Astrocyte (in vitro differentiated cells and primary cell): Measurements from ENCODE around the gene ELMOD1. TPM values are rescaled to one million over a fixed set of nuclear protein-coding genes. Genes with fewer than 3 reads are reported as not detected.

Experiments used
- DNase-seq: peaks from one replicate; pipeline ENCODE4 v3.0.0-alpha.2; 2010; ENCODE audit warnings: low read depth
- FAIRE-seq: peaks from 2 replicates; lab custom pipeline; 2011; peaks lifted over from hg19 to GRCh38; lab: Jason Lieb, UNC
- H2AFZ ChIP-seq: 2 replicates; pipeline ENCODE4 v1.6.0; 2012; ENCODE audit warnings: low read depth, low read length, inconsistent platforms
- H3K27ac ChIP-seq: 2 replicates; pipeline ENCODE4 v1.5.1; 2011; ENCODE audit warnings: low read depth, low read length, inconsistent platforms
- H3K27me3 ChIP-seq: 2 replicates; pipeline ENCODE4 v1.6.0; 2011; ENCODE audit warnings: low read length, inconsistent platforms; ENCODE audit not compliant: insufficient read depth
- H3K36me3 ChIP-seq: 2 replicates; pipeline ENCODE4 v1.5.1; 2011; ENCODE audit warnings: low read length, inconsistent platforms; ENCODE audit not compliant: insufficient read depth
- H3K4me1 ChIP-seq: 2 replicates; pipeline ENCODE4 v1.5.1; 2011; ENCODE audit warnings: low read length, inconsistent platforms; ENCODE audit not compliant: insufficient read depth
- H3K4me2 ChIP-seq: 2 replicates; pipeline ENCODE4 v1.6.0; 2012; ENCODE audit warnings: low read length, inconsistent platforms
- H3K4me3 ChIP-seq: 2 replicates; pipeline ENCODE4 v1.5.1; 2011; ENCODE audit warnings: low read depth, mild to moderate bottlenecking, low read length, inconsistent platforms; ENCODE audit not compliant: insufficient read depth
- H3K79me2 ChIP-seq: 2 replicates; pipeline ENCODE4 v1.6.0; 2012; ENCODE audit warnings: mild to moderate bottlenecking, low read length, inconsistent platforms; ENCODE audit not compliant: insufficient read depth
- H3K9ac ChIP-seq: 2 replicates; pipeline ENCODE4 v1.6.0; 2012; ENCODE audit warnings: mild to moderate bottlenecking, low read length, inconsistent platforms
- H3K9me3 ChIP-seq: 2 replicates; pipeline ENCODE4 v1.5.1; 2012; ENCODE audit warnings: low read depth, mild to moderate bottlenecking, low read length, inconsistent platforms; ENCODE audit not compliant: insufficient read depth
- H4K20me1 ChIP-seq: 2 replicates; pipeline ENCODE4 v1.6.0; 2012; ENCODE audit warnings: low read length, inconsistent platforms; ENCODE audit not compliant: insufficient read depth
- H3K27ac Mint-ChIP-seq: one replicate; pipeline ENCODE4 v1.8.0; 2021; ENCODE audit warnings: mild to moderate bottlenecking, mixed read lengths; ENCODE audit not compliant: unreplicated experiment
- H3K27me3 Mint-ChIP-seq: one replicate; pipeline ENCODE4 v1.8.0; 2021; ENCODE audit warnings: low read depth, mixed read lengths; ENCODE audit not compliant: unreplicated experiment
- H3K36me3 Mint-ChIP-seq: one replicate; pipeline ENCODE4 v1.8.0; 2021; ENCODE audit warnings: low read depth, mixed read lengths; ENCODE audit not compliant: unreplicated experiment
- H3K4me1 Mint-ChIP-seq: one replicate; pipeline ENCODE4 v1.8.0; 2021; ENCODE audit warnings: low read depth, mixed read lengths; ENCODE audit not compliant: unreplicated experiment
- H3K4me3 Mint-ChIP-seq: one replicate; pipeline ENCODE4 v1.8.0; 2021; ENCODE audit warnings: mild to moderate bottlenecking, moderate library complexity, mixed read lengths; ENCODE audit not compliant: unreplicated experiment
- H3K9me3 Mint-ChIP-seq: one replicate; pipeline ENCODE4 v1.8.0; 2021; ENCODE audit warnings: mild to moderate bottlenecking, mixed read lengths; ENCODE audit not compliant: unreplicated experiment
- EZH2 ChIP-seq: IDR thresholded peaks from 2 replicates; pipeline ENCODE4 v1.6.1; 2012; ENCODE audit warnings: mild to moderate bottlenecking, low read length, inconsistent platforms; ENCODE audit not compliant: insufficient read depth
- total RNA-seq: library from RNA; stranded (reverse); gene quantifications from 2 replicates; pipeline ENCODE4 v1.2.1, GENCODE V29; 2021
- TF ChIP-seq, protein P1 (sequence below): IDR thresholded peaks from 2 replicates; pipeline ENCODE4 v1.5.1; 2011; ENCODE audit warnings: low read depth, mild to moderate bottlenecking, inconsistent platforms, low read length, moderate library complexity; ENCODE audit not compliant: insufficient read depth

The ELMOD1 gene
- total RNA-seq, 1 donor from 2014 or later: 0.52 TPM

GRCh38 chr11:107547961-107548360 is 43.0 kb upstream of the ELMOD1 start:
- Mint-ChIP-seq H3K27ac (no peak overlapping the region), H3K27me3 (no peaks in the 10 kb centered on the region), H3K4me1 (peaks cover 14% of the 10 kb centered on the region), H3K9me3 (no peaks in the 10 kb centered on the region), H3K36me3 (no peaks in the 10 kb centered on the region), H3K4me3 (no peak overlapping the region)
- DNase-seq (no peak), FAIRE-seq (no peak)
- H3K79me2 ChIP-seq: no peaks in the 10 kb centered on the region
- no peaks in the 10 kb centered on the region for H3K27me3 ChIP-seq
- H3K4me2 ChIP-seq: no peak overlapping the region
- H3K9ac ChIP-seq: no peak overlapping the region
- H4K20me1 ChIP-seq: no peaks in the 10 kb centered on the region
- H3K4me1 ChIP-seq: peaks cover 21% of the 10 kb centered on the region
- peaks cover 20% of the 10 kb centered on the region for H3K36me3 ChIP-seq
- no peak overlapping the region for H3K4me3 ChIP-seq
- H3K27ac ChIP-seq: no peak overlapping the region
- no peak for TF ChIP-seq EZH2
- TF ChIP-seq, protein P1, sequence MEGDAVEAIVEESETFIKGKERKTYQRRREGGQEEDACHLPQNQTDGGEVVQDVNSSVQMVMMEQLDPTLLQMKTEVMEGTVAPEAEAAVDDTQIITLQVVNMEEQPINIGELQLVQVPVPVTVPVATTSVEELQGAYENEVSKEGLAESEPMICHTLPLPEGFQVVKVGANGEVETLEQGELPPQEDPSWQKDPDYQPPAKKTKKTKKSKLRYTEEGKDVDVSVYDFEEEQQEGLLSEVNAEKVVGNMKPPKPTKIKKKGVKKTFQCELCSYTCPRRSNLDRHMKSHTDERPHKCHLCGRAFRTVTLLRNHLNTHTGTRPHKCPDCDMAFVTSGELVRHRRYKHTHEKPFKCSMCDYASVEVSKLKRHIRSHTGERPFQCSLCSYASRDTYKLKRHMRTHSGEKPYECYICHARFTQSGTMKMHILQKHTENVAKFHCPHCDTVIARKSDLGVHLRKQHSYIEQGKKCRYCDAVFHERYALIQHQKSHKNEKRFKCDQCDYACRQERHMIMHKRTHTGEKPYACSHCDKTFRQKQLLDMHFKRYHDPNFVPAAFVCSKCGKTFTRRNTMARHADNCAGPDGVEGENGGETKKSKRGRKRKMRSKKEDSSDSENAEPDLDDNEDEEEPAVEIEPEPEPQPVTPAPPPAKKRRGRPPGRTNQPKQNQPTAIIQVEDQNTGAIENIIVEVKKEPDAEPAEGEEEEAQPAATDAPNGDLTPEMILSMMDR: no peak
- H3K9me3 ChIP-seq: no peaks in the 10 kb centered on the region
- no peak overlapping the region for H2AFZ ChIP-seq

- no peaks in the 10 kb centered on the region for H4K20me1 ChIP-seq
- H3K4me1 ChIP-seq: peaks cover 17% of the 10 kb centered on the region
- Mint-ChIP-seq H3K9me3 (no peaks in the 10 kb centered on the region), H3K27ac (no peak overlapping the region), H3K27me3 (no peaks in the 10 kb centered on the region), H3K4me3 (no peak overlapping the region), H3K4me1 (peaks cover 11% of the 10 kb centered on the region), H3K36me3 (no peaks in the 10 kb centered on the region)
- H3K27ac ChIP-seq: no peak overlapping the region
- H3K9ac ChIP-seq: no peak overlapping the region
- no peak overlapping the region for H3K4me2 ChIP-seq
- H3K79me2 ChIP-seq: no peaks in the 10 kb centered on the region
- peak; percentile 43 for FAIRE-seq
- H3K9me3 ChIP-seq: no peaks in the 10 kb centered on the region
- no peaks in the 10 kb centered on the region for H3K27me3 ChIP-seq
- no peak overlapping the region for H2AFZ ChIP-seq
- no peak for DNase-seq
- TF ChIP-seq, protein P1: peak; percentile 95
- TF ChIP-seq EZH2: no peak
- H3K4me3 ChIP-seq: no peak overlapping the region
- H3K36me3 ChIP-seq: peaks cover 26% of the 10 kb centered on the region
These were observed 41.5 kb upstream of the ELMOD1 start for GRCh38 chr11:107549253-107549953.

DNA sequence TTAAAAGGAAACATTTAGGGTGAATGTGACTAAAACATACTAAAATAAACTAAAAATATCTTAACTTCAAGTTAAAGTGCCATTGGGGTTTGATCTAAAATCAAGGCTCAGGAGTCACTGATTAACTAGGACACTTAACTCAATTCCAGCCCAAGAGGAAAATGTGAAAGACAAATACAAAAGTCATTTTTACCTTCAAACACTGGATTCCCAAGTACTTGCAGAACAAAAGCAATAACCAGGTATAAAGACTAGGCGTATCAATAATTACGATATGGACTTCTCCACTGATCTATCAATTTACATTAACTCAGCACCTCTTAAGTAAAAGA is 41.0 kb upstream of the ELMOD1 start:
- Histone ChIP-seq H3K4me1 (peaks cover 12% of the 10 kb centered on the region), H3K27me3 (no peaks in the 10 kb centered on the region), H4K20me1 (no peaks in the 10 kb centered on the region), H3K79me2 (no peaks in the 10 kb centered on the region), H3K27ac (no peak overlapping the region), H3K9me3 (no peaks in the 10 kb centered on the region), H2AFZ (no peak overlapping the region), H3K4me3 (no peak overlapping the region), H3K9ac (no peak overlapping the region), H3K4me2 (no peak overlapping the region), H3K36me3 (peaks cover 26% of the 10 kb centered on the region)
- Mint-ChIP-seq H3K4me1 (peaks cover 6% of the 10 kb centered on the region), H3K27ac (no peak overlapping the region), H3K36me3 (no peaks in the 10 kb centered on the region), H3K9me3 (no peaks in the 10 kb centered on the region), H3K4me3 (no peak overlapping the region), H3K27me3 (no peaks in the 10 kb centered on the region)
- FAIRE-seq (no peak), DNase-seq (no peak)
- TF ChIP-seq, protein P1: no peak
- no peak for TF ChIP-seq EZH2
